Measurements from ENCODE around the gene ST6GALNAC4. TPM values are rescaled to one million over a fixed set of nuclear protein-coding genes. Genes with fewer than 3 reads are reported as not detected.

ST6GALNAC4 gene
- total and polyA plus RNA-seq, 8 donors: 20.7 to 89.9 (median 26.4) TPM

DNA sequence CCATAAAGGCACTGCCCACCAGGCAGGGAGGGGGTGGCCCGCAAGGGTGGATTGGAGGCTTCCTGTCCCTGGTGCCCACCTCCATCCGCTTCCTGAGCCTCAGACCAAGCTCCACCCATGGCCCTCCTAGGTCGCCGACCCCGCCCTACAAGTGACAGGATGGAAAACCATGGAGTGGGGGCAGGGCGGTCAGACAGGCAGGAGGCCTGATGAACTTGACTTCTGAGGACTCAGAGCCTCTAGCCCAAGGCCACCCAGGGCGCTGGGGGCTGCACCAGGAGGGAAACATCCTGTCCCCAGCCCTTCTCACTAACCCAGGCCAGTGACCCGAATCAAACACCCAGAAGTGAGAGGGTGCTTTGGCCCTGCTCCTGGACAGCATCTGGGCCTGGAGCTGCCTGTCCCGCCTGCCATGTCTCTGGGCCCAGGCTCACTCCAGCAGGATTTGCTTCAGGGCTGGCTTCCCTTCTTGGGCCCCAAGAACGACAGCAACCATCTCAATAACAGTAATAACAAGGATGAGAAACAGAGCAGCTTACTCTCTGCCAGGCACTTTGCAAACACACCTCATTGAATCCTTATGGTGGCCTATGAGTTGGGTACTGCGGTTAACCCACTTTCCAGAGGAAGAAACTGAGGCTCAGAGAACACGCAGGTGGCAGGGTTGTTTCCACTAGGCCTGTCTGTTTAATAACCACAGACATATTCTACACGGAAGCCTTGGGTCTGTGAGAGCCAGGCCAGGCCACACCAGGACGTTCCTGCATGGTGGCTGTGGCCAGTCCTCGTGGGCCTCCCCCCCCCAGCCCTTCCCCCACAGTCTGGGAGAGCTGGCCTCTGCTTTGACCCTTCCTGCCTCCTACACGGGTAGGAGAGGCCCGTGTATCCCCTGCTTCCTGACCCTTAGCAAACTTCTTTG is 13.0 kb downstream of the ST6GALNAC4 start:
- DNase-seq: peak in 3 of 4 donors; percentile 76 to 89 (median 82)
- peak; percentile 55 for ATAC-seq

GRCh38 chr9:127899128-127899943 is 17.5 kb downstream of the ST6GALNAC4 start, which contains the start of gene ST6GALNAC6:
Gene ST6GALNAC6, minus strand, starts transcription at chr9:127899603. Its CDS starts 1,622 bp downstream, at chr9:127897981.
- Histone ChIP-seq H3K36me3 (peaks cover 2 to 22% of the 10 kb centered on the region in 2 donors), H3K4me3 (peak within 1 kb of the TSS; percentile 74 to 82), H3K4me1 (peaks cover 45 to 67% of the 10 kb centered on the region in 2 donors), H3K27ac (peak within 1 kb of the TSS; percentile 82 to 93), H3K9me3 (peaks cover 0 to 9% of the 10 kb centered on the region in 2 donors), H3K27me3 (no peaks in the 10 kb centered on the region)
- DNase-seq (peak in 3 of 4 donors; percentile 81 to 97 (median 85)), ATAC-seq (peak; percentile 75)
- intact Hi-C loops (cut with DNase I): no loop called here
- no peak for TF ChIP-seq CTCF (IDR thresholded peaks at IDR 0.05)

More for the DNA sequence above, 13.0 kb downstream of the ST6GALNAC4 start:
- Histone ChIP-seq H3K4me1 (peaks cover 53 to 75% of the 10 kb centered on the region in 2 donors), H3K27me3 (no peaks in the 10 kb centered on the region), H3K9me3 (no peaks in the 10 kb centered on the region), H3K4me3 (peak overlapping the region in 1 of 2 donors; percentile 14), H3K27ac (peak overlapping the region; percentile 75 to 92), H3K36me3 (peaks cover 0 to 14% of the 10 kb centered on the region in 2 donors)
- no peak for TF ChIP-seq CTCF (IDR thresholded peaks at IDR 0.05)
- intact Hi-C loops (cut with DNase I): no loop called here

- Histone ChIP-seq H3K9me3 (peaks cover 0 to 13% of the 10 kb centered on the region in 2 donors), H3K4me1 (peaks cover 38 to 60% of the 10 kb centered on the region in 2 donors), H3K27me3 (no peaks in the 10 kb centered on the region), H3K36me3 (peaks cover 7 to 29% of the 10 kb centered on the region in 2 donors), H3K4me3 (peak overlapping the region; percentile 74 to 82), H3K27ac (peak overlapping the region; percentile 82 to 93)
- DNase-seq (peak in 1 of 4 donors; percentile 83), ATAC-seq (peak; percentile 48)
- TF ChIP-seq CTCF (IDR thresholded peaks at IDR 0.05): no peak
- intact Hi-C loops (cut with DNase I): no loop called here
Measured at GRCh38 chr9:127898433-127899127, 18.3 kb downstream of the ST6GALNAC4 start.

GRCh38 chr9:127897193-127897692 is 19.6 kb downstream of the ST6GALNAC4 start:
- DNase-seq: peak in 3 of 4 donors; percentile 74 to 81 (median 80)

More at GRCh38 chr9:127897193-127897692, 19.6 kb downstream of the ST6GALNAC4 start:
- Histone ChIP-seq H3K4me1 (peaks cover 32 to 47% of the 10 kb centered on the region in 2 donors), H3K9me3 (peaks cover 0 to 22% of the 10 kb centered on the region in 2 donors), H3K27ac (peak overlapping the region; percentile 33 to 93), H3K4me3 (peak overlapping the region; percentile 3 to 74), H3K27me3 (no peaks in the 10 kb centered on the region), H3K36me3 (peaks cover 7 to 42% of the 10 kb centered on the region in 2 donors)
- no peak for TF ChIP-seq CTCF (IDR thresholded peaks at IDR 0.05)
- peak; percentile 72 for ATAC-seq
- intact Hi-C loops (cut with DNase I): no loop called here
